ENCODE data around the gene KBTBD8. TPM values are rescaled to one million over a fixed set of nuclear protein-coding genes. Genes with fewer than 3 reads are reported as not detected.

The KBTBD8 gene
- total RNA-seq, 2 experiments from 2014 or later = 7.1 to 7.7 TPM

DNA sequence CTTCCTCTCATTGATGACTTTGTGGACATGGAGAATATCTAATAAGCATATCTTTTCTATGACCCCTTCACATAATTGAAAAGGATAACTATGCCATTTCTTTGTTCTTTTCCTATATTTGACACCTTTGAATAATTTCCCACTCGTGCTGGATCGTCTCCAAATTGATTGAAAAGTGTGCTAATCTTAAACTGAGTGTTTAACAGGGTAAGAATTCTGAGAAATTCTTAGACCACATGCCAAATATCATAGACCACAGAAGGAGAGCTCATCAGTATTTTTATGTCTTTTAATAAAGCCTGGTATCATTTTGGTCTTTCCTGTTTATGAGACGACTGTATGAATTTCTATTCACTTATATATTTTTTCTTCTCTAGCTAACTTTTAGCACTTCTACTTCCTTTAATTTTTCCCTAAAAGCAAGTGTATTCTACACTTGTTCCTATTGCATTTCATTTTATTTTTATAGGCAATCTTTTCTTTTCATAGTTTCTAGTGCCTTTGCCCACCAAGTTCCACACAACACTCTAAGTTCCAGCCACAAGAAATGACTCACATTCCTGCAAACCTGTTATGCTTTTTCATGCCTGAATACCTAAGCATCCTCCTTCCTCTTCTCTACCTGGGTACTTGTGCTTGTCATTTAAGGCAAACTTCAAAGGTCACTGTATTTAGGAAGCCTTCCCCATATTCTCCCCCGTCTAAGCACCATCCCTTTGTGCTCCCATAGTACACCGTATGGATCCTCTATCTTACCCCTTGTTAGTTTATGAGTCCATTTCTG, 30.1 kb downstream of the KBTBD8 start:
- TF ChIP-seq, protein P1, sequence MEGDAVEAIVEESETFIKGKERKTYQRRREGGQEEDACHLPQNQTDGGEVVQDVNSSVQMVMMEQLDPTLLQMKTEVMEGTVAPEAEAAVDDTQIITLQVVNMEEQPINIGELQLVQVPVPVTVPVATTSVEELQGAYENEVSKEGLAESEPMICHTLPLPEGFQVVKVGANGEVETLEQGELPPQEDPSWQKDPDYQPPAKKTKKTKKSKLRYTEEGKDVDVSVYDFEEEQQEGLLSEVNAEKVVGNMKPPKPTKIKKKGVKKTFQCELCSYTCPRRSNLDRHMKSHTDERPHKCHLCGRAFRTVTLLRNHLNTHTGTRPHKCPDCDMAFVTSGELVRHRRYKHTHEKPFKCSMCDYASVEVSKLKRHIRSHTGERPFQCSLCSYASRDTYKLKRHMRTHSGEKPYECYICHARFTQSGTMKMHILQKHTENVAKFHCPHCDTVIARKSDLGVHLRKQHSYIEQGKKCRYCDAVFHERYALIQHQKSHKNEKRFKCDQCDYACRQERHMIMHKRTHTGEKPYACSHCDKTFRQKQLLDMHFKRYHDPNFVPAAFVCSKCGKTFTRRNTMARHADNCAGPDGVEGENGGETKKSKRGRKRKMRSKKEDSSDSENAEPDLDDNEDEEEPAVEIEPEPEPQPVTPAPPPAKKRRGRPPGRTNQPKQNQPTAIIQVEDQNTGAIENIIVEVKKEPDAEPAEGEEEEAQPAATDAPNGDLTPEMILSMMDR (IDR thresholded peaks at IDR 0.05) = no peak
- Mint-ChIP-seq H3K27me3 (peaks cover 3% of the 10 kb centered on the region), H3K36me3 (ENCODE audit: low read depth) (no peaks in the 10 kb centered on the region), H3K9me3 (no peaks in the 10 kb centered on the region), H3K27ac (no peak overlapping the region), H3K4me1 (ENCODE audit: low read depth) (no peaks in the 10 kb centered on the region), H3K4me3 (no peak overlapping the region)
- POLR2A ChIA-PET = no interaction called here
- Histone ChIP-seq H3K27ac (ENCODE audit: low read depth in 1 of 2, low read length in 2 of 2) (no peak overlapping the region), H3K4me1 (ENCODE audit: insufficient read depth, low read length) (no peaks in the 10 kb centered on the region), H3K9me3 (ENCODE audit: control insufficient read depth in 1 of 2, insufficient read depth in 1 of 2, low read length in 2 of 2) (no peaks in the 10 kb centered on the region), H3K27me3 (ENCODE audit: control insufficient read depth in 1 of 2, insufficient read depth in 2 of 2, low read length in 2 of 2) (no peaks in the 10 kb centered on the region), H3K4me3 (ENCODE audit: low read length) (no peak overlapping the region), H3K36me3 (ENCODE audit: insufficient read depth, low read length) (no peaks in the 10 kb centered on the region)
- ATAC-seq (ENCODE audit: poor library complexity) = no peak
- intact Hi-C loops (cut with DNase I, micrococcal nuclease) = no loop called here
- CTCF ChIA-PET = no interaction called here
- DNase-seq = no peak

GRCh38 chr3:67030785-67031740, 33.0 kb downstream of the KBTBD8 start:
- ChIA-PET CTCF (interaction anchor here (0.7 kb wide), 1 partner anchor 563 kb away, joined by 4 read pairs; no protein-coding TSS in a partner anchor), POLR2A (no interaction called here)
- no peaks in the 10 kb centered on the region for H3K36me3 Mint-ChIP-seq (ENCODE audit: low read depth)
- H3K27me3 ChIP-seq (ENCODE audit: control insufficient read depth in 1 of 2, insufficient read depth in 2 of 2, low read length in 2 of 2) = no peaks in the 10 kb centered on the region
- DNase-seq = no peak
- H3K9me3 Mint-ChIP-seq = no peaks in the 10 kb centered on the region
- H3K36me3 ChIP-seq (ENCODE audit: insufficient read depth, low read length) = no peaks in the 10 kb centered on the region
- peaks cover 4% of the 10 kb centered on the region for H3K27me3 Mint-ChIP-seq
- H3K4me3 ChIP-seq (ENCODE audit: low read length) = no peak overlapping the region
- TF ChIP-seq, protein P1 (IDR thresholded peaks at IDR 0.05) = no peak
- no peaks in the 10 kb centered on the region for H3K4me1 ChIP-seq (ENCODE audit: insufficient read depth, low read length)
- H3K27ac ChIP-seq (ENCODE audit: low read depth in 1 of 2, low read length in 2 of 2) = no peak overlapping the region
- no peak overlapping the region for H3K27ac Mint-ChIP-seq
- H3K4me3 Mint-ChIP-seq = no peak overlapping the region
- ATAC-seq (ENCODE audit: poor library complexity) = no peak
- H3K9me3 ChIP-seq (ENCODE audit: control insufficient read depth in 1 of 2, insufficient read depth in 1 of 2, low read length in 2 of 2) = no peaks in the 10 kb centered on the region
- intact Hi-C loops (cut with DNase I, micrococcal nuclease) = no loop called here
- H3K4me1 Mint-ChIP-seq (ENCODE audit: low read depth) = no peaks in the 10 kb centered on the region

- ChIA-PET POLR2A (no interaction called here), CTCF (no interaction called here)
- no peaks in the 10 kb centered on the region for H3K9me3 ChIP-seq (ENCODE audit: control insufficient read depth in 1 of 2, insufficient read depth in 1 of 2, low read length in 2 of 2)
- H3K27me3 ChIP-seq (ENCODE audit: control insufficient read depth in 1 of 2, insufficient read depth in 2 of 2, low read length in 2 of 2) = no peaks in the 10 kb centered on the region
- H3K27ac ChIP-seq (ENCODE audit: low read depth in 1 of 2, low read length in 2 of 2) = no peak overlapping the region
- H3K4me3 ChIP-seq (ENCODE audit: low read length) = no peak overlapping the region
- no peaks in the 10 kb centered on the region for H3K36me3 ChIP-seq (ENCODE audit: insufficient read depth, low read length)
- TF ChIP-seq, protein P1 (IDR thresholded peaks at IDR 0.05) = no peak
- no peak overlapping the region for H3K4me3 Mint-ChIP-seq
- H3K27ac Mint-ChIP-seq = no peak overlapping the region
- H3K36me3 Mint-ChIP-seq (ENCODE audit: low read depth) = no peaks in the 10 kb centered on the region
- H3K9me3 Mint-ChIP-seq = no peaks in the 10 kb centered on the region
- ATAC-seq (ENCODE audit: poor library complexity) = no peak
- DNase-seq = no peak
- no peaks in the 10 kb centered on the region for H3K4me1 ChIP-seq (ENCODE audit: insufficient read depth, low read length)
- intact Hi-C loops (cut with DNase I, micrococcal nuclease) = no loop called here
- H3K4me1 Mint-ChIP-seq (ENCODE audit: low read depth) = no peaks in the 10 kb centered on the region
- peaks cover 4% of the 10 kb centered on the region for H3K27me3 Mint-ChIP-seq
These were observed 33.9 kb downstream of the KBTBD8 start for GRCh38 chr3:67031986-67032385.
